Astrocyte (in vitro differentiated cells and primary cell): Measurements from ENCODE around the gene MMP24OS. TPM values are rescaled to one million over a fixed set of nuclear protein-coding genes. Genes with fewer than 3 reads are reported as not detected.

Experiments used
- DNase-seq: peaks from one replicate; pipeline ENCODE4 v3.0.0-alpha.2; 2010; ENCODE audit warnings: low read depth
- FAIRE-seq: peaks from 2 replicates; lab custom pipeline; 2011; peaks lifted over from hg19 to GRCh38; lab: Jason Lieb, UNC
- H2AFZ ChIP-seq: 2 replicates; pipeline ENCODE4 v1.6.0; 2012; ENCODE audit warnings: low read depth, low read length, inconsistent platforms
- H3K27ac ChIP-seq: 2 replicates; pipeline ENCODE4 v1.5.1; 2011; ENCODE audit warnings: low read depth, low read length, inconsistent platforms
- H3K27me3 ChIP-seq: 2 replicates; pipeline ENCODE4 v1.6.0; 2011; ENCODE audit warnings: low read length, inconsistent platforms; ENCODE audit not compliant: insufficient read depth
- H3K36me3 ChIP-seq: 2 replicates; pipeline ENCODE4 v1.5.1; 2011; ENCODE audit warnings: low read length, inconsistent platforms; ENCODE audit not compliant: insufficient read depth
- H3K4me1 ChIP-seq: 2 replicates; pipeline ENCODE4 v1.5.1; 2011; ENCODE audit warnings: low read length, inconsistent platforms; ENCODE audit not compliant: insufficient read depth
- H3K4me2 ChIP-seq: 2 replicates; pipeline ENCODE4 v1.6.0; 2012; ENCODE audit warnings: low read length, inconsistent platforms
- H3K4me3 ChIP-seq: 2 replicates; pipeline ENCODE4 v1.5.1; 2011; ENCODE audit warnings: low read depth, mild to moderate bottlenecking, low read length, inconsistent platforms; ENCODE audit not compliant: insufficient read depth
- H3K79me2 ChIP-seq: 2 replicates; pipeline ENCODE4 v1.6.0; 2012; ENCODE audit warnings: mild to moderate bottlenecking, low read length, inconsistent platforms; ENCODE audit not compliant: insufficient read depth
- H3K9ac ChIP-seq: 2 replicates; pipeline ENCODE4 v1.6.0; 2012; ENCODE audit warnings: mild to moderate bottlenecking, low read length, inconsistent platforms
- H3K9me3 ChIP-seq: 2 replicates; pipeline ENCODE4 v1.5.1; 2012; ENCODE audit warnings: low read depth, mild to moderate bottlenecking, low read length, inconsistent platforms; ENCODE audit not compliant: insufficient read depth
- H4K20me1 ChIP-seq: 2 replicates; pipeline ENCODE4 v1.6.0; 2012; ENCODE audit warnings: low read length, inconsistent platforms; ENCODE audit not compliant: insufficient read depth
- H3K27ac Mint-ChIP-seq: one replicate; pipeline ENCODE4 v1.8.0; 2021; ENCODE audit warnings: mild to moderate bottlenecking, mixed read lengths; ENCODE audit not compliant: unreplicated experiment
- H3K27me3 Mint-ChIP-seq: one replicate; pipeline ENCODE4 v1.8.0; 2021; ENCODE audit warnings: low read depth, mixed read lengths; ENCODE audit not compliant: unreplicated experiment
- H3K36me3 Mint-ChIP-seq: one replicate; pipeline ENCODE4 v1.8.0; 2021; ENCODE audit warnings: low read depth, mixed read lengths; ENCODE audit not compliant: unreplicated experiment
- H3K4me1 Mint-ChIP-seq: one replicate; pipeline ENCODE4 v1.8.0; 2021; ENCODE audit warnings: low read depth, mixed read lengths; ENCODE audit not compliant: unreplicated experiment
- H3K4me3 Mint-ChIP-seq: one replicate; pipeline ENCODE4 v1.8.0; 2021; ENCODE audit warnings: mild to moderate bottlenecking, moderate library complexity, mixed read lengths; ENCODE audit not compliant: unreplicated experiment
- H3K9me3 Mint-ChIP-seq: one replicate; pipeline ENCODE4 v1.8.0; 2021; ENCODE audit warnings: mild to moderate bottlenecking, mixed read lengths; ENCODE audit not compliant: unreplicated experiment
- CTCF ChIP-seq: IDR thresholded peaks from 2 replicates; pipeline ENCODE4 v1.5.1; 2011; ENCODE audit warnings: low read depth, mild to moderate bottlenecking, inconsistent platforms, low read length, moderate library complexity; ENCODE audit not compliant: insufficient read depth
- EZH2 ChIP-seq: IDR thresholded peaks from 2 replicates; pipeline ENCODE4 v1.6.1; 2012; ENCODE audit warnings: mild to moderate bottlenecking, low read length, inconsistent platforms; ENCODE audit not compliant: insufficient read depth
- total RNA-seq: library from RNA; stranded (reverse); gene quantifications from 2 replicates; pipeline ENCODE4 v1.2.1, GENCODE V29; 2021

The MMP24OS gene
- total RNA-seq, 1 donor from 2014 or later, result 86.5 TPM

- no peak for DNase-seq
These were observed 12.4 kb upstream of the MMP24OS start for GRCh38 chr20:35290186-35290886.

GRCh38 chr20:35288325-35289060, 10.6 kb upstream of the MMP24OS start:
- H2AFZ ChIP-seq, result no peak overlapping the region
- H3K27ac ChIP-seq, result no peak overlapping the region
- DNase-seq, result no peak
- Mint-ChIP-seq H3K27me3 (peaks cover 14% of the 10 kb centered on the region), H3K36me3 (no peaks in the 10 kb centered on the region), H3K9me3 (no peaks in the 10 kb centered on the region), H3K4me1 (peaks cover 3% of the 10 kb centered on the region), H3K4me3 (no peak overlapping the region), H3K27ac (no peak overlapping the region)
- H3K79me2 ChIP-seq, result peaks cover 12% of the 10 kb centered on the region
- no peaks in the 10 kb centered on the region for H3K36me3 ChIP-seq
- peaks cover 6% of the 10 kb centered on the region for H4K20me1 ChIP-seq
- no peaks in the 10 kb centered on the region for H3K27me3 ChIP-seq
- H3K4me1 ChIP-seq, result peaks cover 10% of the 10 kb centered on the region
- no peak overlapping the region for H3K9ac ChIP-seq
- no peak for FAIRE-seq
- H3K9me3 ChIP-seq, result no peaks in the 10 kb centered on the region
- TF ChIP-seq CTCF, result no peak
- no peak for TF ChIP-seq EZH2
- no peak overlapping the region for H3K4me2 ChIP-seq
- no peak overlapping the region for H3K4me3 ChIP-seq

More at GRCh38 chr20:35290186-35290886, 12.4 kb upstream of the MMP24OS start:
- peaks cover 2% of the 10 kb centered on the region for H3K4me1 ChIP-seq
- Mint-ChIP-seq H3K4me1 (peaks cover 3% of the 10 kb centered on the region), H3K27me3 (peaks cover 19% of the 10 kb centered on the region), H3K27ac (no peak overlapping the region), H3K9me3 (no peaks in the 10 kb centered on the region), H3K36me3 (no peaks in the 10 kb centered on the region), H3K4me3 (no peak overlapping the region)
- H3K36me3 ChIP-seq, result no peaks in the 10 kb centered on the region
- no peak overlapping the region for H2AFZ ChIP-seq
- no peaks in the 10 kb centered on the region for H3K79me2 ChIP-seq
- no peak for FAIRE-seq
- H3K9me3 ChIP-seq, result no peaks in the 10 kb centered on the region
- no peak overlapping the region for H3K27ac ChIP-seq
- TF ChIP-seq EZH2 (no peak), CTCF (no peak)
- no peaks in the 10 kb centered on the region for H3K27me3 ChIP-seq
- no peaks in the 10 kb centered on the region for H4K20me1 ChIP-seq
- no peak overlapping the region for H3K9ac ChIP-seq
- no peak overlapping the region for H3K4me3 ChIP-seq
- H3K4me2 ChIP-seq, result no peak overlapping the region
